DOHH2 (cell line): ENCODE results near the gene ESRRG.

Experiments
- CTCF ChIP-seq: fragments of 200-600 bp; sonication (generic); IDR thresholded peaks from one replicate; pipeline ENCODE4 v1.5.1; 2014; ENCODE audit warnings: antibody characterized with exemption, mild to moderate bottlenecking, low read depth, low read length; ENCODE audit not compliant: poor library complexity, severe bottlenecking
- EZH2phosphoT487 ChIP-seq: fragments of 200-600 bp; sonication (generic); IDR thresholded peaks from 2 replicates; pipeline ENCODE4 v1.6.1; 2017; ENCODE audit warnings: borderline replicate concordance, mild to moderate bottlenecking, antibody characterized with exemption, low read length, moderate library complexity, mixed read lengths

- no peak for TF ChIP-seq CTCF
- no peak for TF ChIP-seq EZH2phosphoT487
These were observed 191.7 kb downstream of the ESRRG start for GRCh38 chr1:216531263-216532239.
